GM12878 (cell line): ENCODE measurements around the gene KAT2A. TPM values are rescaled to one million over a fixed set of nuclear protein-coding genes. Genes with fewer than 3 reads are reported as not detected.

Experiments used
- ATAC-seq: fragments of 200-7000 bp; cut with Tn5 transposase; 3 replicates; pipeline ENCODE4 v1.9.1; 2020; ENCODE audit warnings: mild to moderate bottlenecking, moderate library complexity
- BruUV-seq: library from RNA; stranded (reverse); fragments of 400-500 nt; replicated peaks from 2 replicates; lab custom pipeline; 2021; lab: Mats Ljungman, UMichigan
- CTCF ChIA-PET: fragments of 300-600 bp; sonication (Branson Sonifier 250); formaldehyde crosslinking; extraction: SDS; loops from one replicate; lab custom pipeline; 2021; ENCODE audit warnings: inconsistent platforms; lab: Yijun Ruan, JAX
- POLR2A ChIA-PET: fragments of 350-600 bp; formaldehyde crosslinking; extraction: SDS; loops from one replicate; lab custom pipeline; 2021; ENCODE audit warnings: inconsistent platforms; lab: Charles Lee
- RAD21 ChIA-PET: fragments of 300-600 bp; sonication (Branson Sonifier 250); formaldehyde crosslinking; loops from one replicate; lab custom pipeline; 2023; ENCODE audit warnings: antibody characterized with exemption; ENCODE audit not compliant: unreplicated experiment; lab: Charles Lee
- SMC1A ChIA-PET: fragments of 300-600 bp; sonication (Branson Sonifier 250); formaldehyde crosslinking; loops from one replicate; lab custom pipeline; 2023; ENCODE audit not compliant: unreplicated experiment, uncharacterized antibody; lab: Charles Lee
- DNase-seq: peaks from one replicate; pipeline ENCODE4 v3.0.0-alpha.2; 2011; ENCODE audit warnings: low read depth, low spot score
- FAIRE-seq: peaks from 3 replicates; lab custom pipeline; 2011; peaks lifted over from hg19 to GRCh38; lab: Jason Lieb, UNC
- H2AFZ ChIP-seq: 2 replicates; pipeline ENCODE4 v1.6.0; 2011; ENCODE audit warnings: low read depth, low read length, control low read depth; ENCODE audit not compliant: control insufficient read depth
- H3K27ac ChIP-seq: 2 replicates; pipeline ENCODE4 v1.5.1; 2011; ENCODE audit warnings: control low read depth; ENCODE audit not compliant: control insufficient read depth, insufficient read depth
- H3K27me3 ChIP-seq, 2 experiments: replicated peaks in 1 of 2; 2 replicates each; pipeline versions ENCODE4 v1.6.0 to v1.6.1; 2011; ENCODE audit warnings: low read length in 1 of 2; ENCODE audit not compliant: control insufficient read depth in 2 of 2, insufficient read depth in 2 of 2
- H3K36me3 ChIP-seq, 2 experiments: 2 replicates each; pipeline ENCODE4 v1.5.1; 2011; ENCODE audit warnings: low read length in 1 of 2; ENCODE audit not compliant: control insufficient read depth in 2 of 2, insufficient read depth in 2 of 2
- H3K4me1 ChIP-seq: 2 replicates; pipeline ENCODE4 v1.6.1; 2011; ENCODE audit warnings: mild to moderate bottlenecking, low read length, moderate library complexity, mixed read lengths; ENCODE audit not compliant: control insufficient read depth, insufficient read depth
- H3K4me2 ChIP-seq: 2 replicates; pipeline ENCODE4 v1.6.0; 2011; ENCODE audit warnings: control low read depth; ENCODE audit not compliant: control insufficient read depth, insufficient read depth
- H3K4me3 ChIP-seq: fragments of 200-600 bp; sonication (generic); 2 replicates; pipeline ENCODE4 v1.5.1; 2016
- H3K79me2 ChIP-seq: 2 replicates; pipeline ENCODE4 v1.6.0; 2011; ENCODE audit warnings: low read length; ENCODE audit not compliant: control insufficient read depth, insufficient read depth
- H3K9ac ChIP-seq: 2 replicates; pipeline ENCODE4 v1.8.0; 2011; ENCODE audit warnings: low read length, control low read depth, mixed read lengths; ENCODE audit not compliant: control insufficient read depth, insufficient read depth
- H3K9me3 ChIP-seq: replicated peaks from 3 replicates; pipeline ENCODE4 v1.5.1; 2011; ENCODE audit warnings: mild to moderate bottlenecking, low read length; ENCODE audit not compliant: control insufficient read depth, insufficient read depth
- H4K20me1 ChIP-seq: 2 replicates; pipeline ENCODE4 v1.6.0; 2011; ENCODE audit not compliant: control insufficient read depth, insufficient read depth
- BCL11A ChIP-seq: IDR thresholded peaks from 2 replicates; pipeline ENCODE4 v1.6.1; 2011; ENCODE audit warnings: low read depth, low read length
- BRCA1 ChIP-seq: IDR thresholded peaks from 2 replicates; pipeline ENCODE4 v1.6.1; 2011; ENCODE audit warnings: low read depth, low read length, improper control_type of control experiment
- ESRRA ChIP-seq: IDR thresholded peaks from 2 replicates; pipeline ENCODE4 v1.6.1; 2012; ENCODE audit warnings: mild to moderate bottlenecking, low read length, improper control_type of control experiment
- MEF2B ChIP-seq: fragments of 450-650 bp; IDR thresholded peaks from 2 replicates; pipeline ENCODE4 v1.6.1; 2018; ENCODE audit warnings: mild to moderate bottlenecking, moderate library complexity; ENCODE audit not compliant: partially characterized antibody, poor library complexity, severe bottlenecking
- NBN ChIP-seq: fragments of 450-650 bp; IDR thresholded peaks from 2 replicates; pipeline ENCODE4 v1.6.1; 2016
- NFYA ChIP-seq: IDR thresholded peaks from 2 replicates; pipeline ENCODE4 v1.6.1; 2011; ENCODE audit warnings: low read depth, mild to moderate bottlenecking, low read length, improper control_type of control experiment, borderline replicate concordance
- NRF1 ChIP-seq: conservative IDR thresholded peaks from 2 replicates; pipeline ENCODE4 v1.6.1; 2011; ENCODE audit warnings: mild to moderate bottlenecking, low read depth, low read length, improper control_type of control experiment
- RUNX3 ChIP-seq: IDR thresholded peaks from 2 replicates; pipeline ENCODE4 v1.6.1; 2012; ENCODE audit warnings: low read length, inconsistent platforms
- SREBF1 ChIP-seq: IDR thresholded peaks from 2 replicates; pipeline ENCODE4 v1.6.1; 2012; ENCODE audit warnings: mild to moderate bottlenecking, low read length
- TBL1XR1 ChIP-seq: IDR thresholded peaks from 2 replicates; pipeline ENCODE4 v1.6.1; 2012; ENCODE audit warnings: low read depth, low read length, improper control_type of control experiment
- ZNF24 ChIP-seq: fragments of 450-650 bp; IDR thresholded peaks from 2 replicates; pipeline ENCODE4 v1.6.1; 2017; ENCODE audit warnings: antibody characterized with exemption, mild to moderate bottlenecking
- WGBS: methylation state at CpG from one replicate; pipeline ENCODE4 v1.1.6; 2016; ENCODE audit warnings: low lambda C conversion rate; ENCODE audit not compliant: insufficient replicate concordance, insufficient coverage; ENCODE audit errors: missing lambda C conversion rate; 5-methylcytosine and 5-hydroxymethylcytosine counted together
- in situ Hi-C: fragments of 300-500 bp; cut with MboI; formaldehyde crosslinking; loops from 9 replicates; pipeline ENCODE4 v1.14.3; 2018; ENCODE audit warnings: mixed read lengths
- intact Hi-C: fragments of 100-400 bp; cut with micrococcal nuclease; formaldehyde crosslinking; loops from one replicate; pipeline ENCODE4 v1.14.2; 2022; ENCODE audit not compliant: unreplicated experiment
- polyA plus RNA-seq, 11 experiments: library from polyadenylated mRNA; depleted of rRNA in 4 of 11; unstranded in 6 of 11; stranded (reverse) in 5 of 11; fragments of >200 nt; fragmentation: Nextera tagmentation in 4 of 11; fragmentation: Illumina TruSeq in 1 of 11; extraction: Ambion mirVana in 4 of 11; extraction: Trizol in 1 of 11; gene quantifications; 1 replicate in 1 of 11; 2 replicates in 10 of 11; pipeline versions ENCODE4 v1.2.1 to v1.2.3, GENCODE V29; 2011 to 2016; ENCODE audit warnings: inconsistent platforms in 2 of 11, missing spikeins in 2 of 11, low read depth in 1 of 11
- total RNA-seq, 4 experiments: library from RNA; depleted of rRNA in 3 of 4; stranded (reverse); fragments of >200 nt in 3 of 4; fragmentation: Illumina TruSeq in 1 of 4; extraction: Trizol in 1 of 4; gene quantifications; 2 replicates each; pipeline versions ENCODE4 v1.2.1 to v1.2.3, GENCODE V29; 2013 to 2021

The KAT2A gene
- total and polyA plus RNA-seq, 10 of the 15 experiments (the other 5 are each of a cell fraction or from before 2014, with no cell fraction given): 0.85 to 47.5 (median 14.6) TPM

DNA sequence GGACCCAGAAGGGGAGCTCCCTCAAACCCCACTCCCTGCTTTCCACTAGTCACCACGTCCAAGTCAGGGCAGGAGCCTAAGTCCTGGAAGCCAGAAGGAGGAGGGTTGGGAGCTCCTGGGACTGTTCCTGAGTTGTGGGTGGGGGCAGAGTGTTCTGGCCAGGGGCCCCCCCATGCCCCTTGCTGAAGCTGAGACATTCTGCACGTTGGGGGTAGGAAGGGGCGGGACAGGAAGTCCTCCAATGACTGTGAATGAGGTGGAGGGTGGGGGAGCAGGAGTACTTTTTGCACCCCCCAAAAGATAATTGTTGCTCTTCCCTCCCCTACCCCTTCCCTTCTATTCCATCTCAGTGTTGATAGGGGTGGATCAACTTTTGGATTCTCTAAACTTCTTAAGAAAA is 49.4 kb downstream of the KAT2A start:
- no peaks in the 10 kb centered on the region for H3K79me2 ChIP-seq
- 0% methylated on average over 3 of the region's 3 CpGs for WGBS
- peaks cover 9 to 11% of the 10 kb centered on the region in 2 experiments for H3K27me3 ChIP-seq
- in situ Hi-C loops (no loop called here), intact Hi-C loops (no loop called here)
- TF ChIP-seq ZNF24 (no peak), RUNX3 (no peak), BCL11A (no peak), NFYA (no peak), NBN (no peak), MEF2B (no peak), TBL1XR1 (no peak), NRF1 (no peak), SREBF1 (no peak), ESRRA (no peak), BRCA1 (no peak)
- no peak overlapping the region; the same call in 1 of the 2 replicates for H2AFZ ChIP-seq
- BruUV-seq: no TSS peak
- POLR2A ChIA-PET: interaction anchor here (0.5 to 1.0 kb wide), 3 partner anchors 12 to 281 kb away, joined by 3 read pairs; no protein-coding TSS in a partner anchor
- no peak overlapping the region for H3K9ac ChIP-seq
- no peaks in the 10 kb centered on the region for H4K20me1 ChIP-seq
- no peaks in the 10 kb centered on the region for H3K36me3 ChIP-seq
- H3K27ac ChIP-seq: no peak overlapping the region
- FAIRE-seq (no peak), DNase-seq (no peak), ATAC-seq (no peak)
- H3K4me2 ChIP-seq: no peak overlapping the region
- RAD21 ChIA-PET: no interaction called here
- SMC1A ChIA-PET: no interaction called here
- CTCF ChIA-PET: interaction anchor here (1.1 to 1.2 kb wide), 2 partner anchors 65 to 334 kb away, joined by 3 to 4 read pairs; no protein-coding TSS in a partner anchor
- H3K9me3 ChIP-seq: no peaks in the 10 kb centered on the region
- no peaks in the 10 kb centered on the region for H3K4me1 ChIP-seq
- no peak overlapping the region for H3K4me3 ChIP-seq
